Measurements from ENCODE around the gene LAD1. TPM values are rescaled to one million over a fixed set of nuclear protein-coding genes. Genes with fewer than 3 reads are reported as not detected.
A peak's percentile ranks its signal among the peaks of the same experiment; 100 is the strongest.

LAD1 gene
- total and polyA plus RNA-seq, 4 donors, result 0.17 to 0.50 (median 0.35) TPM

DNA sequence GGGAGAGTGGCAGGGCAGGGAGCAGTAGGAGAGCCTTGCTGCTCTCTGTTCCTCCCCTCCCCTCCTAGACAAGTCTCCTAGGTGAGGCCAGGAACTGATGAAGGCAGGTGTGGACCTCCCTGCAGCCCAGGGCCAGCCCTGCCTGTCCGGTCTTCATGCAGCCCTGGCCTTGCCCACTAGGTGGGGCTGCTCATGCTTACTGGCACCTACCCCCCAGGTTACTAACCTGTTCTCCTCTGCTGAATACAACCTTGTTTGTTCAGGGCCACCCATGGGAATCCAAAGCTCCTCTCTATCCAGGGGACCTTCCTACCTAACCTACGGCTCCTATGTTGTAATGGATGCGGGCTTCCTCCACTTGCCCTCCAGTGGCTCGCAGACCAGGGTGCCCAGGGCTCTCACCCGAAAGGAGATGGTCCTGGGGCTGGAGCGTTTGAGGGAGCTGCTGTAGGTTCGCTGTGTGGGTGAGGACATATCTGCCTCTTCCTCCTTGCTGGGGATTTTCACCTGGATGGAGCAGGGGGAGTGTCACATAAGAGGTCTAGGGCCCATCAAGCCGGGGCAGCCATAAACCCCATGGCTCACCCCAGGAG, 13.7 kb downstream of the LAD1 start:
- no peak for DNase-seq (ENCODE audit: low read depth in 4 of 6, low spot score in 6 of 6)
- Histone ChIP-seq H3K36me3 (ENCODE audit: control insufficient read depth, insufficient read depth, low read length) (no peaks in the 10 kb centered on the region), H3K27ac (ENCODE audit: low read depth, low read length) (no peak overlapping the region), H3K4me1 (ENCODE audit: control insufficient read depth, insufficient read depth, low read length) (no peaks in the 10 kb centered on the region), H3K27me3 (ENCODE audit: control insufficient read depth, insufficient read depth, low read length) (peaks cover 3% of the 10 kb centered on the region), H3K4me3 (ENCODE audit: low read depth, low read length) (no peak overlapping the region), H3K9me3 (ENCODE audit: control insufficient read depth, insufficient read depth, low read length) (no peaks in the 10 kb centered on the region)
- 86% methylated on average over 5 of the region's 8 CpGs for WGBS (ENCODE audit: insufficient coverage)

DNA sequence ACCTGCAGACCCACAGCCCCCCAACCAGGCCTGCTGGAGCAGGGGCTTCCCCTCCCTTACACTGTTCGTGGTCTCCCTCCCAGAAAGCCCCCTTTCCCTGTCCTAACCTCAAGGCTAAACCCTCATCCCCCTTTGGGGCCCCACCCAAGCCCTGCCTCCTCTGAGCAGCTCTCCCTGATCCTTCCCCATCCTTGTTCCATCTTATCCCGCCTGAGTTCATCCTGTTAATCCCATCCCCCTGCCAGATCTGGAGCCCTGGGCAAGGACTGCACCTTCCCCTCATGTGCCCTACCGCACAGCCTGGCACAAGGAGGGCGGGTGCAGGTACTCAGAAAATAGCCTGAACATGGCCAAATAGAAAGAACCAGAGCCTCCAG, 14.7 kb downstream of the LAD1 start:
- no peak overlapping the region for H3K27ac ChIP-seq (ENCODE audit: low read depth, low read length)
- H3K4me1 ChIP-seq (ENCODE audit: control insufficient read depth, insufficient read depth, low read length), result no peaks in the 10 kb centered on the region
- H3K4me3 ChIP-seq (ENCODE audit: low read depth, low read length), result no peak overlapping the region
- no peaks in the 10 kb centered on the region for H3K36me3 ChIP-seq (ENCODE audit: control insufficient read depth, insufficient read depth, low read length)
- no peak for DNase-seq (ENCODE audit: low read depth in 4 of 6, low spot score in 6 of 6)
- WGBS (ENCODE audit: insufficient coverage), result 76% methylated on average over 3 of the region's 4 CpGs
- H3K27me3 ChIP-seq (ENCODE audit: control insufficient read depth, insufficient read depth, low read length), result peaks cover 3% of the 10 kb centered on the region
- no peaks in the 10 kb centered on the region for H3K9me3 ChIP-seq (ENCODE audit: control insufficient read depth, insufficient read depth, low read length)

DNA sequence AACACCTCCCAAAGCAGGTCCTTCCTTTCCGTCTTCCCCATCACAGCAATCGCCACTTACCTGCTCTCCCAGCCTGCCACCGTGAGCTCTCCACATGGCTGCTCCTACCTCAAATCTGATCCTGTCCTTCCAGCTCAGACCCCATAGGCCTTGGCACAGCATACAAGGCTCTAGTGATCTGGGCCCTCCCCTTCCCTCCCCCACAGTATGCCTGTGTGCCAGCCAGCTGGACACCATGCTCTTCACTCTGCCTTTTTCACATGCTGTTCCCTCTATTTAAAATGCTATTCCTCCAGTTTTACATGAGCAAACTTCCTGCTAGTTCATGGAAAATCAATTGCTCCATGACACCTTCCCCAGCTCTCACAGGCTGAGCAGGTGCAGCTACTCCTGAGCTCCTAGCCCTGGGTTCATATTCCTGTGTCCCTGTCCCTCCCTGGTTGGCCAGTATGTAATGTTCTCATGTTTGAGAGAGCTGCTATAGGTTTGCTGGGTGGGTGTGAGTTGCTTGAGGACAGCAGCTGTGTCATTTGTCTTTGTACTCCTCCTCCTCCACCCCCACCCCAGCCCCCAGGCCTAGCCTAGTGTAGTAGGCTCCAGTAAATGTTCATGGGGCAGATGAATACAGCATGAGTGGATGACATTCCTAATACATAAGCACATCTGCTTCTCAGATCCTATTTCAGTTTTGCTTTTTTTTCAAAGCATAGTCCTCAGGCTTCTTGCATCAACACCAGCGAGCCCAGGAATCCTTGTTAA, 15.3 kb downstream of the LAD1 start:
- H3K4me3 ChIP-seq (ENCODE audit: low read depth, low read length), result no peak overlapping the region
- DNase-seq (ENCODE audit: low read depth in 4 of 6, low spot score in 6 of 6), result no peak
- peaks cover 3% of the 10 kb centered on the region for H3K27me3 ChIP-seq (ENCODE audit: control insufficient read depth, insufficient read depth, low read length)
- H3K9me3 ChIP-seq (ENCODE audit: control insufficient read depth, insufficient read depth, low read length), result no peaks in the 10 kb centered on the region
- H3K36me3 ChIP-seq (ENCODE audit: control insufficient read depth, insufficient read depth, low read length), result no peaks in the 10 kb centered on the region
- H3K27ac ChIP-seq (ENCODE audit: low read depth, low read length), result no peak overlapping the region
- no peaks in the 10 kb centered on the region for H3K4me1 ChIP-seq (ENCODE audit: control insufficient read depth, insufficient read depth, low read length)
- WGBS (ENCODE audit: insufficient coverage), result 96% methylated on average over 4 of the region's 4 CpGs

DNA sequence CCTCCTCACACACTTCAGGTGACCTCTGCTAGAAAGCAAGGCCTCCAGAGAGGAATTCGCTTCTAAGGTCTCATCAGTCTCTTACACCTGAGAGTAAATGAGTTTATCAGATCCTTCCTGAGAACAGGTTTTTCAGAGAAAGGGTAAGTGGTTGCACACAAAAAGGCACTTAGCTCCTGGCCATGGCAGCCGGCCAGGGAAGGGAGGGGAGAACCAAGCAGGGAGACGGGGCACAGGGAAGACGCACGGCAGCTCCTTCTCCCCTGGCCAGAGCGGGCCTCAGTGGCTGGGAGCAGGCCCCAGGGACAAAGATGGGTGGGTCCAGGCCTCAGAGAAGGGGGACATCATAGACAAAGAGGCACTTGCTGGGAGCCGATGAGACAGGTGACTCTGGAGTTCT, 18.0 kb downstream of the LAD1 start:
- Histone ChIP-seq H3K36me3 (ENCODE audit: control insufficient read depth, insufficient read depth, low read length) (no peaks in the 10 kb centered on the region), H3K4me1 (ENCODE audit: control insufficient read depth, insufficient read depth, low read length) (no peaks in the 10 kb centered on the region), H3K9me3 (ENCODE audit: control insufficient read depth, insufficient read depth, low read length) (no peaks in the 10 kb centered on the region), H3K27ac (ENCODE audit: low read depth, low read length) (no peak overlapping the region), H3K27me3 (ENCODE audit: control insufficient read depth, insufficient read depth, low read length) (peaks cover 3% of the 10 kb centered on the region), H3K4me3 (ENCODE audit: low read depth, low read length) (no peak overlapping the region)
- 67% methylated on average over 5 of the region's 7 CpGs for WGBS (ENCODE audit: insufficient coverage)
- DNase-seq (ENCODE audit: low read depth in 4 of 6, low spot score in 6 of 6), result no peak

DNA sequence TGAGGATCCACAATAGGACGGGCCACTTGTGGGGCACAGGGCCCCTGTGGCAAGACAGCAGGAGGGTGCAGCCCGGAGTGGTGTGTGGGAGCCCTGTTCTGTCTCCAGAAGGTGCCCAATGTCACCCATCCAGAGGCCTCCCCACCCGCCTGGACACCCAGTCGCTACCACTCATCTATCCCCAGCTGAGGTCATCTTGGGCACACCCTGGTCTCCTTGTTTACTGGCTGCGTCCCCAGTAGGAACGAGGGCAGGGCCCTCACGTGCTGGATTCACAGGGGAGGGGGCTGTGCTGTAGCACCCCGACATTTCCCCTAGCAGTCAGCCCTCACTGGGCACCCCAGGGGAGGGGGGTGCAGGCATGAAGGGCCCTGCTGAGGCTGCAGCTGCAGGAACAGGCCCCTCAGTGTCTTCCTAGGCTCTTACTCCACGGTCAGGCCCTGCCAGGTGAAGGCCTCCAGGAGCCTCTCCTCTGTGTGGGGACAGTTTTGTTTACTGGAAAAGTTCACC, 19.3 kb downstream of the LAD1 start:
- no peak overlapping the region for H3K4me3 ChIP-seq (ENCODE audit: low read depth, low read length)
- H3K9me3 ChIP-seq (ENCODE audit: control insufficient read depth, insufficient read depth, low read length), result no peaks in the 10 kb centered on the region
- 87% methylated on average over 6 of the region's 9 CpGs for WGBS (ENCODE audit: insufficient coverage)
- DNase-seq (ENCODE audit: low read depth in 4 of 6, low spot score in 6 of 6), result no peak
- no peaks in the 10 kb centered on the region for H3K36me3 ChIP-seq (ENCODE audit: control insufficient read depth, insufficient read depth, low read length)
- no peaks in the 10 kb centered on the region for H3K27me3 ChIP-seq (ENCODE audit: control insufficient read depth, insufficient read depth, low read length)
- H3K4me1 ChIP-seq (ENCODE audit: control insufficient read depth, insufficient read depth, low read length), result peaks cover 5% of the 10 kb centered on the region
- no peak overlapping the region for H3K27ac ChIP-seq (ENCODE audit: low read depth, low read length)

DNA sequence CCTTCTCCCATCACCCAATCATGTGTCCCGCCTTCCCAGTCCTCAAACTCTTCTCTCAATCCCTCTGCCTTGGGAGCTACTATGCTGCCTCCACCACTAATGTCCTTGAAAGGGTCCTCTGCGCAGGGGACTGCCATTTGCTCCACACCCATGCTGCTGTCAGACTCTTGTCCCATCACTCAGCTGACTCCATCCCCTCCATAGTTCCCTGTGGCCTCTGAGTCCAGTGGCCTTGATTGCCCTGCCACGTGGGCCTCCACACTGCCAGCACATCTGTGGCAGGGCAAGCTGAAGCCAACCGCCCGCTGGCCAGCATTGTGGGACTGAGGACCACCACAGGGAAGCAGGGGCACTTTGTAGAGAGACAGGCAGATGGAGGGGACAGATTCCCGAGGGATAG, 20.3 kb downstream of the LAD1 start:
- no peaks in the 10 kb centered on the region for H3K27me3 ChIP-seq (ENCODE audit: control insufficient read depth, insufficient read depth, low read length)
- 96% methylated on average over 5 of the region's 6 CpGs for WGBS (ENCODE audit: insufficient coverage)
- H3K4me1 ChIP-seq (ENCODE audit: control insufficient read depth, insufficient read depth, low read length), result peaks cover 10% of the 10 kb centered on the region
- H3K36me3 ChIP-seq (ENCODE audit: control insufficient read depth, insufficient read depth, low read length), result no peaks in the 10 kb centered on the region
- H3K27ac ChIP-seq (ENCODE audit: low read depth, low read length), result no peak overlapping the region
- H3K4me3 ChIP-seq (ENCODE audit: low read depth, low read length), result no peak overlapping the region
- no peak for DNase-seq (ENCODE audit: low read depth in 4 of 6, low spot score in 6 of 6)
- no peaks in the 10 kb centered on the region for H3K9me3 ChIP-seq (ENCODE audit: control insufficient read depth, insufficient read depth, low read length)

DNA sequence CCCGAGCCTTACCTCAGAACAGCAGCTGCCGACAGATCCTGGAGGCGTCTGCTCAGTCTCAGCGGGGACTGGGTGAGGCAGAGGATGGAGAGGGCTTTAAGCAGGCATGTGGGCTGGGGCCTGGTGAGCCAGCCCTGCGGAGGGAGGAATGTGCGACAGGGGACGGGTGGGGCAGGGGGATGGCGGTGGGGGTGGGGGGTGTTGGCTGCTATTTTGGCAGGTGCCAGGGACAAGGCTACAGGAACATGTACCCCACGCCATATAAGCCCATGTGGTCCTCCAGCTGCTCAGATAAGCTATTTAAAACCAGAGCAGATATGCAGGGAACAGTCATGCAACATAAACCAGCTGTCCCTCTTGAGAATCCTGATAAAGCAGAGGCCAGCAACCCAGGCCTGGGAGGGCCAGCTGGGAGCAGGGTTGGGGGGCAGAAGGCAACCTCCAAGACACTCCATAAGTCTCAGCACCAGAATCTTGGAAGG, 21.5 kb downstream of the LAD1 start, which contains the start of gene TNNT2:
Gene TNNT2 (minus strand): TSS at position 70 of the 482 bp plus-strand sequence. CDS start 4,426 bp downstream, outside the sequence.
- peak in 1 of 6 donors; percentile 27 for DNase-seq (ENCODE audit: low read depth in 4 of 6, low spot score in 6 of 6)
- 80% methylated on average over 1 of the region's 9 CpGs for WGBS (ENCODE audit: insufficient coverage)
- Histone ChIP-seq H3K27me3 (ENCODE audit: control insufficient read depth, insufficient read depth, low read length) (no peaks in the 10 kb centered on the region), H3K4me3 (ENCODE audit: low read depth, low read length) (no peak within 1 kb of the TSS), H3K4me1 (ENCODE audit: control insufficient read depth, insufficient read depth, low read length) (peaks cover 10% of the 10 kb centered on the region), H3K27ac (ENCODE audit: low read depth, low read length) (no peak within 1 kb of the TSS), H3K9me3 (ENCODE audit: control insufficient read depth, insufficient read depth, low read length) (no peaks in the 10 kb centered on the region), H3K36me3 (ENCODE audit: control insufficient read depth, insufficient read depth, low read length) (no peaks in the 10 kb centered on the region)

DNA sequence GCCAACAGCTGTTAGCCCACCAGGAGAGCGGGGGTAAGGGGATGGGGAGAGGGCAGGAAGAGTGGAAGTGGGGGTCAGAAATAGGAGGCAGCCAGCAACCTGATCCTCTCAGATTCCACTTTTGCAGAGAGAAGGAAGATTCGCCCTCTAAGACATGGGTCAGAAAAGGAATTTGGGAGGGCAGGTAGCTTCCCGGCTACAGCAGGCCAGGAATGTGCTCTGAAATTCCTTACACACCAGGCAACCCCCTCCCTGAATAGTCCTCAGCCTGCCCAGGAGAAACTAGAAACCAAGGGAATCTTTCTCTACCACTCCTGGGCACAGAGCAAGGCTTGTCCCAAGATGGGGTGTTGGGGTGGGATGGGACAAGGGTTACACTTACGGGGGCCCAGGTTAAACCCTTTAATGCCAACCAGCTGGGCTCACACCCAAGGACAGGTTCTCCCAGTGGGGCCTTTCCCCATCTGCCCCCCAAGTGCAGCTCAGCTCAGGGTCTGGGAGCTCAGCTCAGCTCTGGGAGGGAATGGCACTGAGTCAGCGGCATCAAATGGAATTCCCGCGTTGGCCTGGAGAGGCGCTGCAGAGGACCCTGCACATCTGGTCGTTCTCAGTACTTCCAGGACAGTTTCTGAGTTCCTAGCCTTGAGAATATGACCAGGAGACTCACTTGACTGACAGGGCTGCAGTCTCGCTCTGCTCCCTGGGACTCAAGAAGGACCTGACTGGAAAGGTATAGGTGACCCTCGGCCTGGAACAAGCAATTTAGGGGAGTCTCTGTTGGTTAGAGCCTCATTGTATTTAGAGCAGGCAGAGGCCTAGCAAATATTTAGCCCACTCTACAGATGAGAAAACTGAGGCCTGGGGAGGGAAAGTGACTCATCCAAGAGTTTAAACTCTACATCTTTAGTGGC, 22.4 kb downstream of the LAD1 start:
- no peak overlapping the region for H3K27ac ChIP-seq (ENCODE audit: low read depth, low read length)
- no peak overlapping the region for H3K4me3 ChIP-seq (ENCODE audit: low read depth, low read length)
- peak in 2 of 6 donors; percentile 28 to 46 for DNase-seq (ENCODE audit: low read depth in 4 of 6, low spot score in 6 of 6)

DNA sequence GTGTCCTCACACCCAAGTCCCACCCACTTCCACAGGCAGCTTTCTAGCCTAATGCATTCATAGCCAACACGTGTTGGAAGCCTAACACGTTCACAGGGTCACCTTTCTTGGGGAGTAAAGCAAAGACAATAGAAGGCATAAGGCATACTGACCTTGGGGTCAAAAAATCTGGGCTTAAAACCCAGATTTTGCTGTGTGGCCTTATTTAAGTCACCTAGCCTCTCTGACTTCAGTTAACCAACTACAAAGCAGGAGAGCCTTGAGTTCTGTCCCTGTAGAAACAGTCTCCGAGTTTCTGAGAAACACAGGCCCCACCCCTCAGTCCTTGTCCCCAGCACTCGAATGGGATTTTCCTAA, 23.0 kb downstream of the LAD1 start:
- WGBS (ENCODE audit: insufficient coverage), result 32% methylated on average over 2 of the region's 4 CpGs
- peaks cover 10% of the 10 kb centered on the region for H3K4me1 ChIP-seq (ENCODE audit: control insufficient read depth, insufficient read depth, low read length)
- no peaks in the 10 kb centered on the region for H3K36me3 ChIP-seq (ENCODE audit: control insufficient read depth, insufficient read depth, low read length)
- H3K27me3 ChIP-seq (ENCODE audit: control insufficient read depth, insufficient read depth, low read length), result no peaks in the 10 kb centered on the region
- no peak for DNase-seq (ENCODE audit: low read depth in 4 of 6, low spot score in 6 of 6)
- no peak overlapping the region for H3K4me3 ChIP-seq (ENCODE audit: low read depth, low read length)
- H3K27ac ChIP-seq (ENCODE audit: low read depth, low read length), result no peak overlapping the region
- no peaks in the 10 kb centered on the region for H3K9me3 ChIP-seq (ENCODE audit: control insufficient read depth, insufficient read depth, low read length)

More for the DNA sequence above, 22.4 kb downstream of the LAD1 start:
- no peaks in the 10 kb centered on the region for H3K27me3 ChIP-seq (ENCODE audit: control insufficient read depth, insufficient read depth, low read length)
- 13% methylated on average over 6 of the region's 11 CpGs for WGBS (ENCODE audit: insufficient coverage)
- H3K4me1 ChIP-seq (ENCODE audit: control insufficient read depth, insufficient read depth, low read length), result peaks cover 10% of the 10 kb centered on the region
- H3K9me3 ChIP-seq (ENCODE audit: control insufficient read depth, insufficient read depth, low read length), result no peaks in the 10 kb centered on the region
- H3K36me3 ChIP-seq (ENCODE audit: control insufficient read depth, insufficient read depth, low read length), result no peaks in the 10 kb centered on the region
